HFF-Myc (cell line): ENCODE measurements around the gene TBC1D14.
A peak's percentile ranks its signal among the peaks of the same experiment; 100 is the strongest.

Experiments
- DNase-seq: peaks from one replicate; pipeline ENCODE4 v3.0.0-alpha.2; 2011; ENCODE audit warnings: low read depth; ENCODE audit errors: extremely low read depth
- H3K4me3 ChIP-seq: replicated peaks from 2 replicates; pipeline ENCODE4 v1.5.1; 2011; ENCODE audit warnings: low read depth, mild to moderate bottlenecking, control low read depth, low read length
- TF ChIP-seq, protein P1 (sequence below): IDR thresholded peaks from 2 replicates; pipeline ENCODE4 v1.5.1; 2012; ENCODE audit warnings: mild to moderate bottlenecking, low read depth, low read length, control low read depth; ENCODE audit errors: missing control alignments

Gene TBC1D14

DNA sequence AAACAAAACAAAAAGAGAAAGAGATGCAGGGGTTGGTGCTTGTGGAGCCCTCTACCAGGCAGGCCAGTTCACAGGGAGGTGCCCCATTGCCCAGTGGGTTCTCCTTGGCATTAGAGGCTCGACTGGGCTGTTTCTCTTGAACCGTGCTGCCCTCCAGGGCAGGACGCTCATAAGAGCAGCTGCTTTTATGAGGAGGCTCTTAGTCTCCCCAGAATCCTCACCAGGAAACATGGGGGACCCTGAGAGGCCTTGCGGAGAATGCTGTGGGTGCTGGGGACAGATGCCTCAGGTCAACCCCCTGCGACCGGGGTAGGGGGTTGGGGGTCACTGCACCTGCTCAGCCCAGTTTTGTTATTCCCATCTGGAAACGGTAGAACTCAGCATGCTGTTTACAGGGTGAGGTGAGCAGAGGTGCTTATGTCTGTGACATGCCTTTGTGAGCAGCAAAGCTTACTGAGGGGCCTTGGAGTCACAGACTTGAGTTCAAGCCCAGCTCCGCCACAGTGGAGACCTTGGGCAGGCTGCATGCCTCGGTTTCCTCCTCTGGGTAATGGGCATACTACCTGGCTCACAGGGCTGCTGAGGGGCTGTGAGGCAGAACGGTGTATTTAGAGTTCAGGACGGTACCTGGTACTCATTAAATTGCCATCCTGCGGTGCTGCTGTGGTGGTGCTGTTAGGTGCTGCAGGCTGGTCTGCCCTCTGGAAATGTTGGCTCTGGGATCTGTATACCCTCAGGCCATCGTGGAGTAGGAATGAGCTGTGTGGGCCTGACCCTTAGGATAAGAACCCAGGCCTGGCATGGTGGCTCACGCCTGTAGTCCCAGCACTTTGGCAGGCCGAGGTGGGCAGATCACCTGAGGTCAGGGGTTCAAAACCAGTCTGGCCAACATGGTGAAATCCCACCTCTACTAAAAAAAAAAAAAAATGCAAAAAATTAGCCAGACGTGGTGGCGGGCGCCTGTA, 5.7 kb downstream of the TBC1D14 start:
- no peak overlapping the region for H3K4me3 ChIP-seq
- no peak for DNase-seq
- TF ChIP-seq, protein P1, sequence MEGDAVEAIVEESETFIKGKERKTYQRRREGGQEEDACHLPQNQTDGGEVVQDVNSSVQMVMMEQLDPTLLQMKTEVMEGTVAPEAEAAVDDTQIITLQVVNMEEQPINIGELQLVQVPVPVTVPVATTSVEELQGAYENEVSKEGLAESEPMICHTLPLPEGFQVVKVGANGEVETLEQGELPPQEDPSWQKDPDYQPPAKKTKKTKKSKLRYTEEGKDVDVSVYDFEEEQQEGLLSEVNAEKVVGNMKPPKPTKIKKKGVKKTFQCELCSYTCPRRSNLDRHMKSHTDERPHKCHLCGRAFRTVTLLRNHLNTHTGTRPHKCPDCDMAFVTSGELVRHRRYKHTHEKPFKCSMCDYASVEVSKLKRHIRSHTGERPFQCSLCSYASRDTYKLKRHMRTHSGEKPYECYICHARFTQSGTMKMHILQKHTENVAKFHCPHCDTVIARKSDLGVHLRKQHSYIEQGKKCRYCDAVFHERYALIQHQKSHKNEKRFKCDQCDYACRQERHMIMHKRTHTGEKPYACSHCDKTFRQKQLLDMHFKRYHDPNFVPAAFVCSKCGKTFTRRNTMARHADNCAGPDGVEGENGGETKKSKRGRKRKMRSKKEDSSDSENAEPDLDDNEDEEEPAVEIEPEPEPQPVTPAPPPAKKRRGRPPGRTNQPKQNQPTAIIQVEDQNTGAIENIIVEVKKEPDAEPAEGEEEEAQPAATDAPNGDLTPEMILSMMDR, result no peak

DNA sequence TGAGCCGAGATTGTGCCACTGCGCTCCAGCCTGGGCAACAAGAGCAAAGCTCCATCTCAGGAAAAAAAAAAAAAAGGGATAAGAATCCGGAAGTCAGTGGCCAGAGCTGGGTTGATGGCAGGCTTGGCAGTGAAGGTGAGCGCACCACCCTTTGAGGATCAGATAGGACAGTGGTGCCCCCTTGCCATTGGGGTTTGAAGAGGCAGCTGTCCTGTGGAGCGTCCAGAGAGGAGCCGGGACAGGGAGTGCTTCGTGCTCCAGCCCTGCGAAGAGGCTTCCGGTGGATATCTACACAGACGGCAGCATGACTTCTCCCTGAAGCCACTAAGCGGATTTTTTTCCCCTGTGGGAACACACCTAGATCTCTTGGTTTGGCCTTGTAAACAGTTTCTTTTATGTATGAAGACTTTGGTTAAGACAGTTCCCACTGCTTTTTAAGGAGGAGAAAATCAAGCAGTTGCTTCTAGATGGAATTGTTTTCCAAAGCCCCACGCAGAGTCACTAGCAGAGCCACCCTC, 6.5 kb downstream of the TBC1D14 start:
- H3K4me3 ChIP-seq, result no peak overlapping the region
- DNase-seq, result no peak
- TF ChIP-seq, protein P1, result no peak

DNA sequence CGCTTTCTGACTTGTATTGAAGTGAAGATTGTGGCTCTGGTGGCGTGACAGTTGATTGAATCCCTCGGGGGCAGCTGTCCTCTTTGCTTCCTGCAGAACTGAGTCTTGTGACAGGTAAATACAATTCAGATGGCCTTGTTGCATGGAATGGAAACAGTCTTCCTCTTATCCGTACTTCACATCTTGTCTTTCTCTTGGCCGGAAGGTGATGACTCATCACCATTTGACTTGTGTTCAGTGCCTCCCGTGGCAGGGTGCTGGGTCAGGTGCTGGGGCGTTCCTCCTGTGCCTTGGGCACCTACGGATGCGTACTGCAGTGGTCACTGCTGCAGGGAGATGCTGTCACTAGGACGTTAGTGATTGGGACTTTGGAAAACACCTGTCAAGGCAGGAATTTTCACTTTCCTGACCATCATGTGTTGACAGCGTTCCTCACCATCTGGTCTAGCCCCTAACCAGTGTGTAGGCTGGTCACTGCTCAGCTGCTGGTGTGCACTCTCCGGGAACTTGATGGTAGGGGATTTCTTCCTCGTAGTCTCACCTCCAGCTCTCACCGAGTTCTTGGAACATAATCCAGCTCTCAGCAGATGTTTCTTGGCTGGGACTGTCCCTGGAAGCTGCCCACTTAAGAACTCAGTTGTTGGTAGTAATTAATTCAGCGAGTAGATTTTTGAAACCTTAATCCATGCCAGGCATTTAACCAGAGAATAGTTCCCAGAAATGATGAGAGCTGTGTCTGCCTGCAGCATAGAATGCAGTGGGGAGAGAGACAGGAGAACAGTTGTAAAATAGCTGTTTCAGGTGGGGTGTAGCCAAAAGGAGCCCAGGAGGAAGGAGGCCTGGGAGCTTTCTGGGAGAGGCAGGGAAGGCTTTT, 7.2 kb downstream of the TBC1D14 start:
- TF ChIP-seq, protein P1, result no peak
- no peak overlapping the region for H3K4me3 ChIP-seq
- no peak for DNase-seq

DNA sequence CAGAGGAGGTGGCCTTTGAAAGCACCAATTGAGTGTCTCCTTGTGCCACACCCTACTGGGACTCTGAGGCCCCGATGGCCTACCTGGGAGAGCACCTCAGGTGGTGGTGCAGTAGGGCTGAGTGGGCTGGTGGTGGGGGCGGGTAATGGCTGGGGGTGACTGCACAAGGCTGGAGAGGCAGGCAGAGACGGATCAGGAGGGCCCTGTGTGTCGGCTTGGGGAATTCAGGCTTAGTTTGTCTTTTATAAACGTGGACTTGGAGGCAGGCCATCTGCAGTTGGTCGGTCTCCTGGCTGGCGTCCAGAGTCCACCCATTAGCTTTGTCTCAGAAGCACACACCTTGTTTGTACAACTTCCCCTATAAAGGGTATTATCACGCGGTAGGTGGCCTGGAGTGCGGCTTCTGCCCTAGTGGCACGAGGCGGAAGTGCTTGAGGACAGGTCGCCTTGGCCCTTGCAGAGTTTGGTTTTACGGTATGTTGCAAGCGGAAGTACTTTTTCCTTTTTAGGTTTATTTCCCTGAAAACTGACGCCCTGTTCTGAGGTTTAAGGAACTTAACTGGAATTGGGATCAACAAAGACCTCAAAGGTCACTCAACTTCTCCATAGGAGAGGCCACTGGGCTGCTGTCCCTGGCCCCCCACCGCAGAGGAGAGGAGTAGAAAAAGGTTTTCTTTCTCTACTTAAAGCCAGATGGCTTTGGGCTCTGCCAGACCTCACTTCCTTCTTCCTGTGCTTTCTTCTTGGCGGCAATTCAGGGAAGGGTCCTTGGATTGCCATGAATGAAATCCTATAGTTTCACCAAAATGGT, 8.0 kb downstream of the TBC1D14 start:
- DNase-seq, result no peak
- TF ChIP-seq, protein P1, result peak; percentile 45
- H3K4me3 ChIP-seq, result no peak overlapping the region

GRCh38 chr4:6918338-6918737, 8.7 kb downstream of the TBC1D14 start:
- H3K4me3 ChIP-seq, result no peak overlapping the region
- TF ChIP-seq, protein P1, result no peak
- no peak for DNase-seq

- DNase-seq, result no peak
- H3K4me3 ChIP-seq, result no peak overlapping the region
- TF ChIP-seq, protein P1, result no peak
Measured at GRCh38 chr4:6920171-6920570, 10.5 kb downstream of the TBC1D14 start.
